GM19240 (cell line): Measurements from ENCODE around the gene PRKAR1B.

Experiments used
- DNase-seq: peaks from one replicate; pipeline ENCODE4 v3.0.0; 2011; ENCODE audit warnings: low spot score; ENCODE audit not compliant: insufficient read length

PRKAR1B gene

GRCh38 chr7:593324-594115 is 133.6 kb downstream of the PRKAR1B start:
- DNase-seq = no peak

GRCh38 chr7:591856-592628 is 135.0 kb downstream of the PRKAR1B start:
- no peak for DNase-seq

GRCh38 chr7:590731-591551 is 136.1 kb downstream of the PRKAR1B start:
- no peak for DNase-seq

- DNase-seq = no peak
Observed at GRCh38 chr7:589781-590575, 137.1 kb downstream of the PRKAR1B start.

GRCh38 chr7:587767-588166 is 139.3 kb downstream of the PRKAR1B start:
- no peak for DNase-seq

- DNase-seq = no peak
Observed at GRCh38 chr7:586494-586893, 140.6 kb downstream of the PRKAR1B start.

GRCh38 chr7:585873-586272 is 141.2 kb downstream of the PRKAR1B start:
- no peak for DNase-seq

GRCh38 chr7:585229-585711 is 141.8 kb downstream of the PRKAR1B start:
- peak; percentile 75 for DNase-seq

GRCh38 chr7:584820-585219 is 142.3 kb downstream of the PRKAR1B start:
- no peak for DNase-seq

GRCh38 chr7:584122-584465 is 143.0 kb downstream of the PRKAR1B start:
- DNase-seq = no peak

- DNase-seq = no peak
Observed at GRCh38 chr7:583410-584121, 143.5 kb downstream of the PRKAR1B start.

GRCh38 chr7:582931-583330 is 144.2 kb downstream of the PRKAR1B start:
- no peak for DNase-seq

GRCh38 chr7:582081-582835 is 144.8 kb downstream of the PRKAR1B start:
- DNase-seq = no peak

- DNase-seq = no peak
Observed at GRCh38 chr7:578386-578785, 148.7 kb downstream of the PRKAR1B start.

- no peak for DNase-seq
Observed at GRCh38 chr7:577741-578370, 149.2 kb downstream of the PRKAR1B start.

GRCh38 chr7:577278-577665 is 149.8 kb downstream of the PRKAR1B start:
- DNase-seq = no peak

GRCh38 chr7:576524-577277 is 150.4 kb downstream of the PRKAR1B start:
- no peak for DNase-seq
